ENCODE measurements around the gene AGPAT2.

GRCh38 chr9:136714096-136714892 lies 27.0 kb upstream of the AGPAT2 start:
- no peak for TF ChIP-seq SIN3A (IDR thresholded peaks at IDR 0.05; ENCODE audit: borderline replicate concordance, low read depth, low read length)
- no peak for TF ChIP-seq CTCF (IDR thresholded peaks at IDR 0.05)
- no peak for TF ChIP-seq SMC3 (IDR thresholded peaks at IDR 0.05; ENCODE audit: low read depth, low read length)
- no peak for TF ChIP-seq POLR2AphosphoS5 (IDR thresholded peaks at IDR 0.05; ENCODE audit: low read depth, low read length)
